Measurements from ENCODE around the gene BTN3A1.
"Not testable (repeated sequence)": the region's sequence is repeated elsewhere in the genome, so short reads cannot be mapped to it uniquely, and the experiment has no call there.

Gene BTN3A1

DNA sequence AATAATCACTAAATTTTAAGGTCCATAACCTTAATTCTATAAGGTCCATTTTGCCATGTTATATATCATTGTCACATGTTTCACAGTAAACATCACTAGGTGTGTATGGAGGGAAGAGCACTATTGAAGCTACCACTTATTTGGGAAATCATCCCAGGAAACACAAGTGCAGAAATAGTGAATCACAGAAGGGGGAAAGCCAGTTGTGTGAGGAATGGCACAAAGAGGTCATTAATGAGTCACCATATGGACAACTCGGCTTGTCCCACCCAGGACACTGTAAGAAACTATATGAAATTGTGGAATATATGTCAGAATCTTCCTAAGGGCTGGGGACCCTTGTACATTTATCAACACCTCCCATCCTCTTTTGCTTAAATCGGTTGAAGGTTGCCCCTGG, 13.7 kb downstream of the BTN3A1 start:
- no peak for DNase-seq

- no peak for DNase-seq
Observed at GRCh38 chr6:26416288-26416687, 14.2 kb downstream of the BTN3A1 start.

DNA sequence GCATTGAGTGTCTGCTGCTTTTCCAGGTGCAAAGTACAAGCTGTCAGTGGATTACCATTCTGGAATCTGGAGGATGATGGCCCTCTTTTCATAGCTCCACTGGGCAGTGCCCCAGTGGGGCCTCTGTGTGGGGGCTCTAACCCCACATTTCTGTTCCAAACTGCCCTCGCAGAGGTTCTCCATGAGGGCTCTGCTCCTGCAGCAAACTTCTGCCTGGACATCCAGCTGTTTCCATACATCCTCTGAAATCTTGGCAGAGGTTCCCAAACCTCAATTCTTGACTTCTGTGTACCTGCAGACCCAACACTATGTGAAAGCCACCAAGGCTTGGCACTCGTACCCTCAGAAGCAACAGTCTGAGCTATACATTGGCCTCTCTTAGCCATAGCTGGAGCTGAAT, 16.0 kb downstream of the BTN3A1 start:
- DNase-seq, result not testable (repeated sequence)

GRCh38 chr6:26418795-26419194, 16.7 kb downstream of the BTN3A1 start:
- not testable (repeated sequence) for DNase-seq

DNA sequence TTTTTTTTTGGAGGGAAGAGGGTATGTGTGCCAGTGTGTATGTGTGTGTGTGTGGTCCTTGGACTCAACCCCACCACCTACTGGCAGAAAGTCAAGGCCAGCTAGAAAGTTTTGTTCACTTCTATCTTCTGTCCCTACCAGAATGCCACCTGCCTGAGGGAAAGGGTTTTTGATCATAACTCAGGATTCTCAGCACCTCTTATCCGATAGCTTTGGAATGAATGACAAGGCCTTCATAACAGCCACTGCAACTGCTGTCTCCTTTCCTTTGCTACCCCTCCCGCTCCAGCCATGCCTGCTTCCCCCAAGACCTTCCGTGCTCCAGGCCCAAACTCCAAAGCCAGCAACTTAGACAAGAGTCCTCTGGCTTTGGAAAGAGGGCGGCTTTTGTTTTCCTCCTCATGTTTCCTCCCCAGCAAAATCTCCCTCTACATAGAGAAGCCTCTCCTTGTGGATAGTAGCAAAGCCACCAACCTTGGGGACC, 18.7 kb downstream of the BTN3A1 start:
- peak; percentile 53 for DNase-seq

DNA sequence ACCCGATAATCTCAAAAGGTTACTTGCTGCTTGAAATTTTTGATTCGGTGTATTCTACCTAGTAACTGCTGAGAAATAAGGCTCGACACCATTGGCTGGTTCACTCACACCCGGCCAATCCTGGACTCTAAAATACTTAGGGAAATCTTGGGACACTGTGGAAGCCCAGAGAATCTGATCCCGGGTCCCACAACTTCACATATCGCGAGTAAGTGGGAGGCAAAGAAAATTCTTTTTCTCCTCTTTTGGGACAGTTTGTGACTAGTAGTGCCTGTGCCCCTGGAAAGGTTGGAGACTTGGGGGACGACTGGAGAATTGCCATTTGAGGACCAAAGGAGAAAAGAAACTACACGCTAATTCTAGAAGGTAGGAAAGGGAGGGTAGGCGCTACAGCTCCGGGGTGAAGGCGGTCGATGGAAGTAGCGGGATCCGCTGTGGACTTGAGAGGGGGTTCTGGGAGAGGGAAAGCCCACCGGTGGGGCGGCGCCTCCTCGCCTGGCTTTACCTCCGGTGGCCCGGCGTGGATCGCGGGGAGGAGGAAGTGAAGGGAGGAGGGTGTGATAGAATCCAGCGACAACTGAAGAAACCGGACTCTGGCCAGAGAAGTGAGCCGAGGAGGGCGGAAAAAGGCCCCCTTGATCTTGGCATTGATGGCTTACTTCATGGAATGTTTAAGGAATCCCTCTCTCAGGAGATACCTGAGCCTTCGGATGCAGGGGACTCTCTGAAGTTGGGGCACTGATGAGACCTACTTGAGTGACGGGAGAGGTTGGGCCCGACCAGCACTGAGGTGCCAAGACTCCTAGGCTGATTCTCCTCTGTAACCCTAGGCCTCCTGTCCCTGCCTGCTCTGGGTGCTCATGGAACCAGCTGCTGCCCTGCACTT, 19.4 kb downstream of the BTN3A1 start:
- peak; percentile 93 for DNase-seq

DNA sequence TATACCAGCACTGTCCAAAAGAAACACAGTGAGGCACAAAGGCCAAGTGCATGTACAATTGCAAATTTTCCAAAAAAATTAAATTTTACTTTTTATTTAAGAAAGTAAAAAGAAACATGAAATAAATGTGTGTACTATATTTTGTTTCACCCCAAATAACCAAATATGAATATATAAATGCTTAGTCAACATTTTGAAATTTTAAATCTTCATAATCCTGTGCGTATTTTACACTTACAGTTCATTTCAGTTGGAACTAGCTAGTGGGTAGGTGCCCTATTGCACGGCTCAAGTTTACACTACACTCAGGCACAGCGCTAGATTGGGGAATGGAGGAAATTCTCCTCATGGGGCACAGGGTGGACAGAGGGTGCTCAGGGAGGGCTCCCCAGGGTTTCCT, 20.3 kb downstream of the BTN3A1 start:
- DNase-seq, result no peak

DNA sequence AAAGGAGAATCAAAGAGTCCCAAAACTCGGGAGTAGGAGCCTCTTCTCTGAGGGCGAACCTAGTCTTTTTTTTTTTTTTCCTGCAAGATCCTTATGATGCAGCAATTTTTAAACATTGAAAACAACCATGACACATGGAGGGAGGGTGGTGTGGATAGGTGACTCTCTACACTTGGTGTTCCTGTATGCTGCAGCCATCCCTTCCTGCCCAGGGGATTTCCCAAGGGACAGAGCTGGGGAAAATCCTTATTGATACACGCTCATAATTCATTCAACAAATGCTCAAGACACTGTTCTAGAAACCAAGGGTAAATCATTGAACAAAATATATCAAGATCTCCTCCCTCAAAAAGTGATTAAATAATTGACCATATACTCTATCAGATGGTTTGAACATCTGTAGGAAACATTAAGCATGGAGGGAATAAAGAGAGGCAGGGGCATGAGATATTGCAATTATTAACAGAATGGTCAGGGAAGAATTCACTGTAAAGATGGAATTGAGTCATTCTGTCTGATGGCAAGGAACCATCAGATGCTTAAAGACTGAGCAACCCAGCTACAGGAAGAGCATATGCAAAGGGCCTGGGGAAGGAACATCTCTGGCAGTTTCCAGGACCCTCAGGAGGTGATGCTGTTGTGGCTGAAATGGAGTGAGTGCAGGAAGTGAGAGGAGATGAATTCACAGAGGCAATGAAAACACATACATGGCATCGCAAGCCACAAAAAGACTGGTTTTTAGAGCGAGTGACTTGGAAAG, 24.8 kb downstream of the BTN3A1 start:
- DNase-seq, result no peak

DNA sequence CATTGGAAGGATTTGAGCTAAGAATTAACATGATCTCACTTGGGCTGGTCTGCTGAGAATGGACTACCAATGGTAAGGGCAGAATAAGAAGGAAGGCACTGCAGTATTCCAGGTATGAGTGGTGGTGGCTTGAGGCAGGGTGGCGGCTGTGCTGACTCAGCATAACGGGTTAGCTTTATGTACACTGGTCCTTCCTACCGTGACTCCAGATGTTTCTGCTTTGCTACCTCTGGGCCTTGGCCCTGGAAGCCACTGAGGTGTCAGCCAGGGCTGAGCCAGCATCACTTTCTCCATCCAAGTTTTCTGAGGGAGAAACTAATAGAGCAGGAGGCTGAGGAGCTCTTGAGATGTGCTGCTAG, 25.4 kb downstream of the BTN3A1 start:
- DNase-seq, result no peak

GRCh38 chr6:26428206-26428605, 26.1 kb downstream of the BTN3A1 start:
- DNase-seq, result no peak

DNA sequence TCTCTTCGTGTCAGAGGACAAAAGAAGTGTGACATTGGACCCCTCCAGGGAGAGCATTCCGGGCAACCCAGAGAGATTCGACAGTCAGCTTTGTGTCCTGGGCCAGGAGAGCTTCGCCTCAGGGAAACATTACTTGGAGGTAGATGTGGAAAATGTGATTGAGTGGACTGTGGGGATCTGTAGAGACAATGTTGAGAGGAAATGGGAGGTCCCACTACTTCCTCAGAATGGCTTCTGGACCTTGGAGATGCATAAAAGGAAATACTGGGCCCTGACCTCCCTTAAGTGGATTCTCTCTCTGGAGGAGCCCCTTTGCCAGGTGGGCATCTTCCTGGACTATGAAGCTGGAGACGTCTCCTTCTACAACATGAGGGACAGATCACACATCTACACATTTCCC, 28.7 kb downstream of the BTN3A1 start:
- no peak for DNase-seq

- DNase-seq, result no peak
Observed at GRCh38 chr6:26431258-26432172, 29.4 kb downstream of the BTN3A1 start.

DNA sequence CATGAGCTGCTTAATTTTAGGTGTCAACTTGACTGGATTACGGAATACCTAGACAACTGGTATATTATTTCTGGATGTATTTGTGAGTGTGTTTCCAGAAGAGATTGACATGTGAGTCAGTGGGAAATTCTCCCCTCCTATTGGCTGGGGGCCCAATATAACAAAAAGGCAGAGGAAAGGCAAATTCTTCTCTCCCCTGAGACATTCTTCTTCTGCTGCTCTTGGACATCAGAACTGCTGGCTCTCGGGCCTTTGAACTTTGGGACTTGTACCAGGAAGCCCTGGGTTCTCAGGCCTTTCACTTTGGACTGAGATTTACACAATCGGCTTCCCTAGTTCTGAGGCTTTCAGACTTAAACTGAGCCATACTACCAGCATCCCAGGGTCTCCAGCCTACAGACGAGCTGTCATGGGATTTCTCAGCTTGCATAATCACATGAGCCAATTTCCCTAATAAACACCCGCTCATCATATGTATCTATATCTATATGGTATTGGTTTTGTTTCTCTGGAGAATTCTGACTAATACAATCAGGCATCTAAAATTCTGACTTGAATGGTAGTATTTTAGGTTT, 30.6 kb downstream of the BTN3A1 start:
- no peak for DNase-seq

DNA sequence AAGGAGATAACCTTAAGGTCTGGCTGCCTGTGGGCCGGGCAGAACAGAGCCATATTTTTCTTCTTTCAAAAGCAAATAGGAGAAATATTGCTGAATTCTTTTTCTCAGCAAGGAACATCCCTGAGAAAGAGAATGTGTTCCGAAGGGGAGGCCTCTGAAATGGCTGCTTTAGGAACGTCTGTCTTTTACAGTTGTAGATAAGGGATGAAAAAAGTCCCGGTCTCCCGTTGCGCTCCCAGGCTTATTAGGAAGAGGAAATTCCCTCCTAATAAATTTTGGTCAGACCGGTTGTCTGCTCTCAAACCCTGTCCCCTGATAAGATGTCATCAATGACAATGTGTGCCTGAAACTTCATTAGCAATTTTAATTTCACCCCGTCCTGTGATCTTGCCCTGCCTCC, 31.6 kb downstream of the BTN3A1 start:
- peak; percentile 18 for DNase-seq

DNA sequence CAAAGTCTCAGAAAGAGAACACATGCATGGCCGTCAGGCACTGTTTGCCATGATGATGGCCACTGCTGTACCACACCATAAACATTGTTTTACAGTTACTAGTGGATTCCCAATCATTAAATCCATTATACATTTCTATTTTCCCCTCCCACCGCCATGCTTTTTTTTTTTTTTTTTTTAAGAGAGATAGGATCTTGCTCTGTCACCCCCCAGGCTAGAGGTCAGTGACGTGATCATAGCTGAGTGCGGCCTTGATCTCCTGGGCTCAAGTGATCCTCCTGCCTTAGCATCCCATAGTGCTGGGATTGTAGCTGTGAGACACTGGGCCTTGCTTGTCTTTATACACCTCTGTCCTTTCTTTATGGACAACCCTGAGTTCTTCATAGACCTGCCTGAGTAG, 33.9 kb downstream of the BTN3A1 start:
- DNase-seq, result no peak

GRCh38 chr6:26437550-26437949, 35.5 kb downstream of the BTN3A1 start:
- DNase-seq, result no peak

DNA sequence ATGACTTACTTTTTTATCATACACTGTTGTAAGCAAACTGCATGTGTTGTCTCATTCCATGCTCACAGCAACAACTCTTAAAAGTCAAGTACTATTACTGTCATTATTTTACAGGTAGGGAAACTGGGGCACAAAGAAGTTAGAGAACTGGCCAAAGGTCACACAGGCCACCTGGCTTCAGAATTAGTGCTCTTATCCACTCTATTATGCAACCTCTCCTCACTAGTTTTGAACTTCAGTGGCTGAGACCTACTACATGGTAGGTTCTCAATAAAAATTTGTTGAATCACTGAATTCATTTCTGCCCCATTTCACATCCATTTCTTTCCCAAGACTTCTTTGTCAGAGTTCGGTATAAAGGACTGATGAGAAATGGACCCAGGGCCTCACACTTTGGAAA, 35.9 kb downstream of the BTN3A1 start:
- no peak for DNase-seq

DNA sequence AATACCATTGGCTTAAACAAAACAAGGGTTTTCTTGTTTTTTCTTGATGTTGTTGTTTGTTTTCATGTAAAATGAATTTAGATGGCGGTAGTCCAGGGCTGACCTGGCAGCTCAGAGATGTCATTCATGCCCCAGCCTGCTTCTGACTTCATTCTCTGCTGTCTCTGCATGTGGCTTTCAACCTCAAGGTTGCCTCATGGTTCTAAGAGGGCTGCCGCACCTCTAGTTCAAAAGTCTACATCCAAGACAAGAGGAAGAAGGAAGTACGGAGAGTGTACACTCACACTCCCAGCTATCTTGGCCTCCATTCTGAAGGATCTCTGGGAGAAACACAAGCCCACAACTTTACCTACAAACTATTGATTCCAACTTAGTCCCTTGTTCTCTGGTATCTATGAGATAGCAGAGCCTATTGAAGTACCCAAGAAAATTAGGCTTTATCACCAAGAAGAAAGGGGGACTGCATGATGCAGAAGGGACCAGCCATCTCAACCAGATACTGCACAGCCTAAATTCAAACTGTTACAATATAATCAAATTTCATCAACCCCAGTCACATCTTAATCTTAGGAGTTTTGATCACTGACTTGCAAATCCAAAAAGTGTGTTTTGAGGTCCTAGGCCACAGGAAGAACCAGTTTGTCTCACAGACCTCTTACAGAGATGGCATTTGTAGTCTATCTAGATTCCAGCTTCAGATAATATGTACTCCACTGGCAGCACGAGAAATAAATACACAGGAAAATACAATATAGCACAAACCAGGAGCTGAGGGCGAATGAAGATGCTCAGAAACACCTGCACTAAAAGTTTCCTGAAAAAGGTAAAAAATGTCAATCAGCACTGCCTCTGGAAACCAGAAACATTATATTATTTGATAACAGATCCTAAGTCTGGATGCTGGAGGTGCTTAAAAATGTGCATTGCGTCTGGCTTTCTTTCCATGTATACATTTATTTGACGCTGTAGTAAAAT, 37.4 kb downstream of the BTN3A1 start:
- DNase-seq, result no peak

- DNase-seq, result no peak
Observed at GRCh38 chr6:26440977-26441358, 38.9 kb downstream of the BTN3A1 start.

- DNase-seq, result no peak
Observed at GRCh38 chr6:26441977-26442376, 39.9 kb downstream of the BTN3A1 start.

GRCh38 chr6:26445934-26446667, 44.0 kb downstream of the BTN3A1 start:
- DNase-seq, result no peak
